ENCODE results near the gene ZNF142.
A peak's percentile ranks its signal among the peaks of the same experiment; 100 is the strongest.
"Not testable (repeated sequence)": the region's sequence is repeated elsewhere in the genome, so short reads cannot be mapped to it uniquely, and the experiment has no call there.

The ZNF142 gene, protein sequence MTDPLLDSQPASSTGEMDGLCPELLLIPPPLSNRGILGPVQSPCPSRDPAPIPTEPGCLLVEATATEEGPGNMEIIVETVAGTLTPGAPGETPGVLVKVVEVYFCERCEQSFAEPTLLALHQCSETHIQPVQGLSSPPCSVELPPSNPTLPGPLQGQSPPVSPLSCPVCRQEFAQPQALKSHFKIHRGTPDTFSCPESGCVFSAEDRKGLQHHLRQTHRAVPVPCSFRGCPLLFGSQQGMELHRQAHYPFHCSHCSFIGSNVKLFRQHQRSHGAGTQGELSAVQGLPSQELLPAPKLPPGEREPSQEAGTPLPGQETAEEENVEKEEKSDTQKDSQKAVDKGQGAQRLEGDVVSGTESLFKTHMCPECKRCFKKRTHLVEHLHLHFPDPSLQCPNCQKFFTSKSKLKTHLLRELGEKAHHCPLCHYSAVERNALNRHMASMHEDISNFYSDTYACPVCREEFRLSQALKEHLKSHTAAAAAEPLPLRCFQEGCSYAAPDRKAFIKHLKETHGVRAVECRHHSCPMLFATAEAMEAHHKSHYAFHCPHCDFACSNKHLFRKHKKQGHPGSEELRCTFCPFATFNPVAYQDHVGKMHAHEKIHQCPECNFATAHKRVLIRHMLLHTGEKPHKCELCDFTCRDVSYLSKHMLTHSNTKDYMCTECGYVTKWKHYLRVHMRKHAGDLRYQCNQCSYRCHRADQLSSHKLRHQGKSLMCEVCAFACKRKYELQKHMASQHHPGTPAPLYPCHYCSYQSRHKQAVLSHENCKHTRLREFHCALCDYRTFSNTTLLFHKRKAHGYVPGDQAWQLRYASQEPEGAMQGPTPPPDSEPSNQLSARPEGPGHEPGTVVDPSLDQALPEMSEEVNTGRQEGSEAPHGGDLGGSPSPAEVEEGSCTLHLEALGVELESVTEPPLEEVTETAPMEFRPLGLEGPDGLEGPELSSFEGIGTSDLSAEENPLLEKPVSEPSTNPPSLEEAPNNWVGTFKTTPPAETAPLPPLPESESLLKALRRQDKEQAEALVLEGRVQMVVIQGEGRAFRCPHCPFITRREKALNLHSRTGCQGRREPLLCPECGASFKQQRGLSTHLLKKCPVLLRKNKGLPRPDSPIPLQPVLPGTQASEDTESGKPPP (N-terminal part only)

DNA sequence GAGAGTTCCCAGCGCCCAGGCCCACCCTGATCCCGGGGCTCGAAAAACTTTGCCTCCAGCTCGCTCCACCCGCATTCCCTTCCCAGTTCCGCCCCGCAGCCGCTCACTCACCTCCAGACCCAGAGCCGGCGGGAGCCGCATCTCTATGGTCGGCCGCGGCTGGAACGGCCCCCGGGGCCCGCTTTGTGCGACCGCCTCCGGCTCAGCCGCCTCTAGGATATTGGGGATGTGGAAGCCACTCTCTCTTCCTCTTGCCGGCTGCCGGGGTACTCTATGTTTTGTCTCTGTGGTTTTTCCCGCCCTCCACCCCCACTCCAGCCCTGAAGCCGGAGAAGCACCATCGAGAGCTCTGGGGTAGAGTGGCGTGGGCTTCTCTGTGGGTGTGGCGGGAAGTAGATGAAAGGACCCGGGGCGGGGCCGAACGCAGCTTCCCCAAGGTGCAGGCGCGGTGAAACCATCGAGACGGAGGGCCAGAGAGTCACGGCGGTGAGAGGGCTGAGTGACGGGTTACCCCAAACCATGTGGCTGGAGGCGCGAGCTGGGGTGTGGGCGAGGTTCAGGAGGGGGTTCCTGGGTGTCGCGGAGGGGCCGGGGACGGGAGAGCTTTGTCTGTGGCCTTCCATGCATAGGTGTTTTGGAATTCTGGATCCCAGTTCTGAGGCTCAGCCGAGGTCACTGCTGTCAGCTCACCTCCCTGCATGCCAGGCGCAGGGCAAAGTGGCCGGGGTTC is at the start of gene ZNF142, which contains the start of gene BCS1L:
Gene ZNF142 (minus strand): TSS at position 366 of the 730 bp plus-strand sequence. CDS start 3,194 bp downstream, outside the sequence.
Gene BCS1L (plus strand): TSS at position 426 of the 730 bp plus-strand sequence. CDS start 1,305 bp downstream, outside the sequence.
- peak; percentile 91 for DNase-seq (ENCODE audit: low read depth, low spot score)

DNA sequence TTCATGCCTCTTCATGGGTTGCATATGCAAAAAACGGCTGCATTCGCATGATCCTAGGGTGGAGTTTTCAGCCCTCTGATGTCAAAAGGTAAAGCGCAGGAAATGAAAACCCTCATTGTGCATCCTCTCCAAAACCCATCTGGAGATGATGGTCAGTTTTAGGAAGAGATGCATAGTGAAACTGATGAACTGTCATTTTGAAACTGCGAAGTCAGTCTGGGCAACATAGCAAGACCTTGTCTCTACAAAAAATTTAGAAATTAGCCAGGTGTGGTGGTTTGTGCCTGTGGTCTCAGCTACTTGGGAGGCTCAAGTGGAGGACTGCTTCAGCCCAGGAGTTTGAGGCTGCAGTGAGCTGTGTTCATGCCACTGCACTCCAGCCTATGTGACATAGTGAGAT is 48.7 kb upstream of the ZNF142 start:
- no peak for DNase-seq (ENCODE audit: low read depth, low spot score)

DNA sequence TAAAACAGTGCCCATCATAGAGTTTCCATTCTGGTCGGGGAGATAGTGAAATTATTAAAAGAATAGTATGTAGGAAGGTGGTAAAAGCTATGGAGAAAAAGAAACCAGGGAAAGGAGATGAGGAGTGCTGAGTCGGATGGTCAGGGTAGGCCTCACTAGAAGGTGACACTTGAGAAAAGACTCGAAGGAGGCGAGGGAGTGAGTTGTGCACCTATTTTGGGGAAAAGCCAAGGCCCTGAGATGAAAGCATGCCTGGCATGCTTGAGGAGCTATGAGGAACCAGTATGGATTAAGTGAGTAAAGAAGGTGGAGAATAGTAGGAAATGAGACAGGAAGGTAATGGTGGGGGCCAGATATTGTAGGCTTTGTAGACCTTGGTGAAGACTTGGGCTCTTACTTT is 43.9 kb upstream of the ZNF142 start:
- no peak for DNase-seq (ENCODE audit: low read depth, low spot score)

DNA sequence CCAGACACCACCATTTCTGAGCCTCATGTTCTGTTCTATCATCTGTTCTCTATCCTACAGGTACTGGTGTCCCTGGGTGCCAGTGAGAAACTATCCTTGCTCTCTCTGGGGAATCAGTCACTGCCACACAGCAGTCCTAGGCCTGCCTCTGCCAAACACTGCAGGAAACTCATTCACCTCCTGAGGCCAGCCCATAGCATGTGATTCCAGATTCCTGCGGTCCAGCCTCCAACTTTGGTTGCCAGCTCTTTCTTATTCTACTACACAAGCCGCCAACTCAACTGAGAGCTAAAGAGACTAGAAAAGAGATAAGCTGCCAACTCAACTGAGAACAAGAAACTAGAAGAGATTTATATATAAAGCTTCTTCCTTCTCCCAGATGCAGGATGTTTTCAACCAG is 42.4 kb upstream of the ZNF142 start:
- DNase-seq (ENCODE audit: low read depth, low spot score), result no peak

DNA sequence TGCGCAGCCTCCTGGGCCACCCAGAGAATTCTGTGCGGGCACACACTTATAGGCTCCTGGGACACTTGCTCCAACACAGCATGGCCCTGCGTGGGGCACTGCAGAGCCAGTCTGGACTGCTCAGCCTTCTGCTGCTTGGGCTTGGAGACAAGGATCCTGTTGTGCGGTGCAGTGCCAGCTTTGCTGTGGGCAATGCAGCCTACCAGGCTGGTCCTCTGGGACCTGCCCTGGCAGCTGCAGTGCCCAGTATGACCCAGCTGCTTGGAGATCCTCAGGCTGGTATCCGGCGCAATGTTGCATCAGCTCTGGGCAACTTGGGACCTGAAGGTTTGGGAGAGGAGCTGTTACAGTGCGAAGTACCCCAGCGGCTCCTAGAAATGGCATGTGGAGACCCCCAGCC is 39.5 kb upstream of the ZNF142 start:
- no peak for DNase-seq (ENCODE audit: low read depth, low spot score)

DNA sequence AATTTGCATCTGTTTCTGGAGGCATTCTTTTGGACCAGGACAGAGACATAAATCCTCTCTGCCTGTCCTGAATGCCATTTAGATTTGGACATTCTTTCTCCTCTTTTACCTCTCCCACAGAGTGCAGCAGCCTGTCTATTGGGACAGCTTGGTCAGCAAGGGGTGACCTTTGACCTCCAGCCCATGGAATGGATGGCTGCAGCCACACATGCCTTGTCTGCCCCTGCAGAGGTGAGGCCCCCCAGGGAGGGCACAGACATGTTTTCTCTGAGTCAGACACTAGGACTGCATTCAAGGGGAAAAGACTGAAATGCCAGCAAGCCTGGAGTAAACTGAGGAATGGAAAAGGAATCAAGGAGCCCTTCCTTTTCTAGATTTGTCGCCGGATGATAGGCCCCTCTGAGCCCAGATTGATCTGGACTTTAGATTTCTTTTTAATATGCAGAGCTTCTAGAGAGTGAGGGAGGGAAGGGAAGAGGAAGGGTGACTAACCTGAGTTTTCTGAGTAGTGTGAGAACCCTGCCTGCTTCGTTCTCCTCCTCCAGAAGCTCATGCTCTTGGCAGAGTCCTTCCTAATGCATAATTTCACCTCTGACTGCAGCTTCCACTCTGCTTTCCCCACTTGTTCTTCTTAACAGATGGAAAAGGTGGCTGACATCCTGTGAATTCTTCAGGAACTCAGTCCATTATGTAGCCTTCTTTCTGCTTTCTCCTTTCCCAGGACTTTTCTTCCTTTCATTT is 35.2 kb upstream of the ZNF142 start:
- DNase-seq (ENCODE audit: low read depth, low spot score), result no peak

DNA sequence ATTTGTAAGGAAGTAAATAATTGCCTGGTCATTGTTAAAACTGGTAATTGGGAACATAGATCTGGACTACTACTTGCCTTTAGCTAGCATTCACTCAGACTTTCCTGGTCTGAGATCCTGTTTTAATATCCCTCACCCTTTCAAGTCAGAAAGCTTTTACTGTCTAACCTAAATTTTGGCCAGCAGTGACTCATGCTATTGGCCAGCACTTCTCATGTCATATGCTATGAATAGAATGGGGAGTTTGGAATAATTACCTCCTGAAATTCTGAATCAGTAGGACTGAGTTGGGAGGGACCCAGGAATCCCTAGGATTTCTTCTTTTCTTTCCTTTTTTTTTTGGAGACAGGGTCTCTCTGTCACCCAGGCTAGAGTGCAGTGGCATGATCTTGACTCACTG is 31.8 kb upstream of the ZNF142 start:
- no peak for DNase-seq (ENCODE audit: low read depth, low spot score)

DNA sequence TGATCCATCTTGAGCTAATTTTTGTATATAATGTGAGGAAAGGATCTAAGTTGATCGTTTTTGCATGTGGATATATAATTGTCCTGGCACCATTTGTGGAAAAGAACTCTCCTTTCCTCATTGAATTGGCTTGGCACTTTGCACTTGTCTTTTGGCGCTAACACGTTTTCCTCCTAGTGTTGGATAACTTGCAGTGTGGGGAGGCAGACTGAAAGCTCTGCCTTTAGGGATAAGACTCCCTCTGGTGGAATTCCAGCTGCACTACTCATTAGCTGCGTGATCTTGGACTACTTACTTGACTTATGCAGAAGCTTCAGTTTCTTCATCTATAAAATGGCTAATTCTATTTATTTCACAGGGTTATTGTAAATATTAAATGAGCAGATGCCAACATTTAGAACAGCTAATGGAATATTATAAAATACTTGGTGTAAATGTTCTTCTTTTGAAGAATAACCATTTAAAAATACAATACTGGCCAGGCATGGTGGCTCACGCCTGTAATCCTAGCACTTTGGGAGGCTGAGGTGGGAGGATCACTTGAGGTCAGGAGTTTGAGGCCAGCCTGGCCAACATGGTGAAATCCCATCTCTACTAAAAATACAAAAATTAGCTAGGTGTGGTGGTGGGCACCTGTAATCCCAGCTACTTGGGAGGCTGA is 28.1 kb upstream of the ZNF142 start:
- not testable (repeated sequence) for DNase-seq (ENCODE audit: low read depth, low spot score)

DNA sequence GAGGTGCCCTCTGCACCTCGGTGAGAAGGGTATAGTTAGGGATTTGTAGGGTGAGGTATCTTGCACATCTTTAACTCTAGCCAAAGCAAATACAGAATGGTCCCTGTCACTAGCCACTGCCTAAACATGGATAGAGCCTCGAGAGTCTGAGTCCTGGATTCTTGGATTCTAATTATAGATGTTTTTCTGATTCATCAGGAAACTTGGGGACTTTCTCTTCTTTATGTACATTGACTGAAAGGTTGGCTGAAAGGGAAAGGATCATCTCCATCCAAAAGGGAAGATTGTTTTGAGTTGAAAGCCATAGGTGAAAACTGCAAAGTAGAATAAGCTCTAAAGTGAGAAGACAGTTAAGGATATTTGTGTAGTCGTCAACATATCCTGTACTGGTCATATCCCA is 20.6 kb upstream of the ZNF142 start:
- no peak for DNase-seq (ENCODE audit: low read depth, low spot score)

DNA sequence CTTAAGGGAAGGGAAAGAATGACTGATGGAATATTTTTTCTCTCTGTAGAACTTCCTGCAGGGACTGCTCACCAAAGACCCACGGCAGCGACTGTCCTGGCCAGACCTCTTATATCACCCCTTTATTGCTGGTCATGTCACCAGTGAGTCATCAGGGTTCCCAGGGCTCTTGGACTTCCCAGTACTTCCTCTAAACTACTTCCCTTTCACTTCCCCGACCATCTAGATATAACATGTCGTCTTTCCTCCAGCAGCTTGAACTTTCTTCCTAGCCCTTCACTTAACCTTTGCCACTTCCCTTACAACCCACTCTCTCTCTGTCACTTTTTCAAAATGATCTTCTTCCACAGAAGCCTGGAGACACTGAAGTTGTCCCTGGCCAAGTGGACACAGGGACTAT is 19.7 kb upstream of the ZNF142 start:
- DNase-seq (ENCODE audit: low read depth, low spot score), result no peak

DNA sequence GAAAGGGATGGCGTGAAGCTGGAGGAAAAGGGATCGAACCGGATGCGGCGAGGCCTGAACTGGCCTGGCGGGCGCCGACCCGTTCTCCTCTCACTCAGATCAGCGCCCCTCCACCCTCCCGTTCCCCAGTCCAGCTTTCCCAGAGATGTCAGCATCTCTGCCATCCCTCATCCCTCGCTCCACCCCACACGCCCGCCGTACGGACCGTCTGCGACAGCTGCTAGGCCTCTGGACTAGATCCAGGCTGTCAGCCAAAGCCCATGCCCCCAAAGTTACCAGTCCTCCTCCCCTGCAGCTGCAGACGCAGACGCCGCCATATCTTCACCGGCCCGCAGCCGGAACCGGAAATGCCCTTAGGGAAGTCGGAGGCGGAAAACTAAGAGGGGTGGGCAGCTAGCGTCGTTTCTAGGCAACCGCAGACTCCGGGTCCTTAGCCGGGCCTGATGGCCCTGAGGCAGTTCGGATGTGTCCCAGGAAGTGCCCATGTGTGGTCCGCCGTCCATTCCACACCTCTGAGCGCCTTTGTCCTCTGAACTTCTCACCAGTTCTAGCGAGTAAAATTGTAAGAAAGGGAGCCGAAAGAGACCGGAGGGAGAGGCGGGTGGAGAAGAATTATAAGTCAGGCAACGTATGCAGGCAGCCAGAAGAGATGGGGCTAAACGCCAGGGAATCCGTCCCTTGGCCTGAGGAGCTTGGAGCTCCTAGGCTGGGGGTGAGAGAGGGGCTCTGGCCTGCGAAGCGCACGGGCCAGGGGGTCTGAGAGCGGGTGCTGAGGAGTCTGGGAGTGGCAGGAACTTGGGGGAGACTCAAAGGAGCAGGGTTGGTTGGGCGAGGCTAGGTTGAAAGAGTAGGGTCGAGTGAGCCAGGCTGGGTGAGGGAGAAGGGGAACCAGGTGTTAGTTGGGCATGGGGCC is 12.5 kb upstream of the ZNF142 start, which contains the start of the genes RNF25 and STK36:
Gene RNF25 (minus strand): TSS at position 349 of the 913 bp plus-strand sequence. CDS start 32 bp downstream, at position 317.
Gene STK36 (plus strand): TSS at position 433 of the 913 bp plus-strand sequence. CDS start 744 bp downstream, outside the sequence.
- peak; percentile 54 for DNase-seq (ENCODE audit: low read depth, low spot score)

DNA sequence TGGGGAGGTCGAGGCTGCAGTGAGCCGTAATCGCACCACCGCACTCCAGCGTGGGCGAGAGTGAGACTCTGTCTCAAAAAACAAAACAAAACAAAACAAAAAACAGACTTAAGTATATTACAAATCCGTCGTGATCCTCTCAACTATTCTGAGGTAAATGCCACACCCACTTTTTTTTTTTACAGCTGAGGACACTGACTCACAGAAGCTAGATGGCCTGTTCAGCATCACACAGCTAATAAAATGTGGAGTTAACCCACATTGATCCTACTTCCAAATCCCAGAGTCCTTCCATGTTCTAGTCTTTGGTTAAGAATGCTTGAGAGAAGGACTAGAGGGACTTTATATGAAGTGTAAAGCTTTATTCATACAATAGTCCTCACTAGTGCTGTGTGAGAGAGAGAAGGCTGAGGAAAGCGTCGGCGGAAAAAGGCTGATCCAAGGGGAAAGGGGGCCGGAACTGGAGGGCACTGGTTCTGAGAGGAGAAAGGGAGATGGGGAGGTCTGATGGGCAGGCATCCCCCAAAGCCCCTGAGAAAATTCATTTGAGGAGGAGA is 11.8 kb upstream of the ZNF142 start:
- DNase-seq (ENCODE audit: low read depth, low spot score), result no peak

DNA sequence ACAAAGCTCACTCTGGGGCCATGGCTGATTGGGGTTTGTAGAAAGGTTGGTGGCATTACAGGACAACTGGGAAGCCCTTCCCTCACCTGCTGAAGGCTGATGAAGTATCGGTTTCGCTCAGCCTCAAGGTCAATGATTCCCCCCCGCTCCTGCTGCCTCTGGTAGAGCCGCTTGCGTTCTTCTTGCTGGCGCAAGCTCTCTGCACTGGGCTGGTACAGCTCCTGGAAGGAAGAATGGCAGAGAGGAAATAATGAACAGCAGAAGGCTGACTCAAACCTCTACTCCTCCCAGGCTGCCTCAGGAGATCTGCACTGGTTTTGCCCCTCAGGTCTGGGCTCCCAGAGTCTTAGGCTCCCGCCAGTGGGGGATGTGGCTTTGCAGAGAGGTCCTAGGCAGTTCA is 5.2 kb upstream of the ZNF142 start:
- DNase-seq (ENCODE audit: low read depth, low spot score), result no peak

DNA sequence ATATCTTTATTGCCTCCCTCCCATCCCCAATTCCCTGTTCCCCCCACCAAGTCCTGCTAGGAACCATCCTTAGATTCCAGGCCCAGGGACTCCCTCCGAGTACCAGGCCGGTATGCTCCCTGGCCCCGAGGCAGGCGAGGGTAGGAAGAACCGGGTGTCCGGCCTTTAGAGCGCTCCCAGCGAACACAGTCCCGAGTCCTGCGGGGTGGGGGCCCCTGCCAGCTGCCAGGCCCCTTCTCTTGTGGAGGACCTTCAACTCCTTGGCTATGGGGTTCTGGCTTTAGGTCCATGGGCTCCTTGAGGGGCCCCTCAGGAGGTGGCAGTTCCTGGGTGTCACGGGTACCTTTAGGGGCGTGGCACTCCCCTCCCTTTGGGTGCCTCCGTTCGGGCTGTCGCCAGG is 4.5 kb upstream of the ZNF142 start:
- DNase-seq (ENCODE audit: low read depth, low spot score), result no peak

DNA sequence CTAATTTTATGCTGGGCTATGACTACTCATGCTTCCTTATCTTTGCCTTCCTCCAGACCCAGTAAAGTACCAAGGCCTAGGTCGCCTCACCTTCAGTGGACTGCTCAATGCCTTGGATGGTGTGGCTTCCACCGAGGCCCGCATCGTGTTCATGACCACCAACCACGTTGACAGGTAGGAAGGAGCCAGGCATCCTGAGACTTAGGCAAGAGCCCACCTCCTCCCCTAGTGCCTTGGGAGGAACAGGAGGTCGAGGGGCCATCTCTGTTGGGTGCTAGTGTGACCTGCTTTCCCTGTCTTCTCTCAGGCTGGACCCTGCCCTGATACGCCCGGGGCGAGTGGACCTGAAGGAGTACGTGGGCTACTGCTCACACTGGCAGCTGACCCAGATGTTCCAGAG is 3.4 kb upstream of the ZNF142 start:
- no peak for DNase-seq (ENCODE audit: low read depth, low spot score)

DNA sequence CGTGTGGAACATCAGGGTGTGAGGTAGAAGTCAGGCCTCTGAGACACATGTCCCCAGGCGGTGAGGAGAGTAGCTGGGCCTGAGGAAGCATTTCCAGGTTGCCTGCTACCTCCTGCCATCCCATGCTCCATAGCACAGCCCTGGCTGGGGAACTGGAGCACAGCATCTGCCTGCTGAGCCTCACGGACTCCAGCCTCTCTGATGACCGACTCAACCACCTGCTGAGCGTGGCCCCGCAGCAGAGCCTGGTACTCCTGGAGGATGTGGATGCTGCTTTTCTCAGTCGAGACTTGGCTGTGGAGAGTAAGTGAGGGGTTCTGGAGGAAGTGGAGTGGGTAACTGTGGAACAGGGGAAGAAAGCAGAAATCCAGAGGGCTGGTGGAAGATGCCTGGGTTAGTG is 3.0 kb upstream of the ZNF142 start:
- DNase-seq (ENCODE audit: low read depth, low spot score), result no peak

DNA sequence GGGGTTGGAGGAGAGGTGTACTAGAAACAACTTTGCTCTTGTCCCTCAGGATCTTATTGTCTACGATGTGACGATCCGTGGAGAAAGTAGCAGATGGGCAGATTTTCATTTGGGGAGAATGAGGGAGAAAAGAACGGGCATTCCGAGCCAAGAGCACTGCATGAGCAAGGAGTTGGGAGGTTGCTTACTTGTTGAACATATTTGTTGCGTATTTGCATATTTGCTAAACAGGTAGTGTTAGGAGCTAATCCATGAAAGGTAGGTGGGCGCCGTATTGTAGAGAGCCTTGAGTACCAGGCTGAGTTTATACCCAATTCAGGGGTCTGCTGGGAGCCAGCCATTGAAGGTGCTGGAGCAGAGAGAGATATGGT is 550 bp upstream of the ZNF142 start:
- no peak for DNase-seq (ENCODE audit: low read depth, low spot score)

DNA sequence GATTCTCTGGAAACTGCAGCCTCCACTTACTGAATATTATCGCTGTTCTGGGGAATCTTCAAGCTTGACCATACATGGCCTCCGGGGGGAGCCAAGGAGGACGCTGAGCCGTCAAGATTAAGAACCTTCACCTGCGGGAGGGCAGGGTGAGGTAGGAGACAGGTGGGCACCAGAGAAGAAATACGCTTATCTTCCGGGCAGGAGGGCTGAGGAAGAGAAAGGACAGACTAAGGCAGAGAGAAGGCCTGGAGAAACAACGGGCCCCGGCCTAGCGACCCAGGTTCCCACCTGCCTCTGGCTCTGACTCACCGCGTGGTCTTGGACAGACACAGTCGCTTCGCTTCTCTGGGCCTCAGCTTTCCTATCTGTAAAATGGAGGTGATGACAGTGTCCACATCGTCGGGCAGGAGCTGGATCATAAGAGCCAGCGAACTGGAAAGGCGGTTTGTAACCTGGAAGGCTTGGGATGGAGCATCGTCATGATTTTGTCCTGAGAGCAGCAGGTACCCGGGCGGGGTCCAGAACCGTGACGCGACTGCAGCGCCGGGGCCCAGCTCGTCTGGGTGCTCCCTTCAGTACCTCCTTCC is 659 bp downstream of the ZNF142 start:
- no peak for DNase-seq (ENCODE audit: low read depth, low spot score)

Data from activated naive CD8-positive, alpha-beta T cell treated with anti-CD3 and anti-CD28 coated beads, Interleukin-2, amount 50 U/mL, for 16 hours (primary cell).